Activated CD4-positive, alpha-beta memory T cell treated with anti-CD3 and anti-CD28 coated beads, Interleukin-2, amount 10 ng/mL, durations not matched to agents 7 days and 5 days (primary cell): ENCODE data around the gene DMD. TPM values are rescaled to one million over a fixed set of nuclear protein-coding genes. Genes with fewer than 3 reads are reported as not detected.

Experiments used
- CTCF ChIA-PET: fragments of 350-600 bp; sonication (Branson Sonifier 250); formaldehyde crosslinking; loops from one replicate; lab custom pipeline; 2021; ENCODE audit warnings: antibody characterized with exemption, inconsistent platforms; lab: Charles Lee
- POLR2A ChIA-PET: fragments of 350-600 bp; sonication (Branson Sonifier 250); formaldehyde crosslinking; loops from one replicate; lab custom pipeline; 2021; ENCODE audit warnings: antibody characterized with exemption; lab: Charles Lee
- DNase-seq: peaks from one replicate; pipeline ENCODE4 v3.0.0-alpha.2; 2020
- H3K27ac Mint-ChIP-seq: one replicate; pipeline ENCODE4 v1.8.0; 2021; ENCODE audit warnings: mild to moderate bottlenecking, mixed read lengths
- H3K27me3 Mint-ChIP-seq: one replicate; pipeline ENCODE4 v1.8.0; 2021; ENCODE audit warnings: mixed read lengths
- H3K36me3 Mint-ChIP-seq: one replicate; pipeline ENCODE4 v1.8.0; 2021; ENCODE audit warnings: low read depth, mixed read lengths
- H3K4me1 Mint-ChIP-seq: one replicate; pipeline ENCODE4 v1.8.0; 2021; ENCODE audit warnings: mixed read lengths
- H3K4me3 Mint-ChIP-seq: one replicate; pipeline ENCODE4 v1.8.0; 2021; ENCODE audit warnings: mild to moderate bottlenecking, mixed read lengths
- H3K9me3 Mint-ChIP-seq: one replicate; pipeline ENCODE4 v1.8.0; 2021; ENCODE audit warnings: mixed read lengths
- total RNA-seq, 2 experiments: library from RNA; stranded (reverse); gene quantifications; one replicate each; pipeline ENCODE4 v1.2.3, GENCODE V29; 2021

DMD gene
- total RNA-seq, 2 experiments from 2014 or later = 1.4 to 1.5 TPM

- H3K36me3 Mint-ChIP-seq = no peaks in the 10 kb centered on the region
- H3K9me3 Mint-ChIP-seq = no peaks in the 10 kb centered on the region
- H3K27me3 Mint-ChIP-seq = no peaks in the 10 kb centered on the region
- POLR2A ChIA-PET = no interaction called here
- H3K27ac Mint-ChIP-seq = no peak overlapping the region
- H3K4me1 Mint-ChIP-seq = no peaks in the 10 kb centered on the region
- no peak for DNase-seq
- CTCF ChIA-PET = no interaction called here
- H3K4me3 Mint-ChIP-seq = no peak overlapping the region
Measured at GRCh38 chrX:31551913-31552312, 1659.4 kb downstream of the DMD start.

GRCh38 chrX:31550158-31550557 is 1661.2 kb downstream of the DMD start:
- Mint-ChIP-seq H3K4me3 (no peak overlapping the region), H3K27me3 (no peaks in the 10 kb centered on the region), H3K9me3 (no peaks in the 10 kb centered on the region), H3K27ac (no peak overlapping the region), H3K4me1 (no peaks in the 10 kb centered on the region), H3K36me3 (no peaks in the 10 kb centered on the region)
- POLR2A ChIA-PET = no interaction called here
- DNase-seq = no peak
- CTCF ChIA-PET = no interaction called here

- POLR2A ChIA-PET = no interaction called here
- Mint-ChIP-seq H3K9me3 (no peaks in the 10 kb centered on the region), H3K27me3 (no peaks in the 10 kb centered on the region), H3K4me3 (no peak overlapping the region), H3K27ac (no peak overlapping the region), H3K36me3 (no peaks in the 10 kb centered on the region), H3K4me1 (no peaks in the 10 kb centered on the region)
- CTCF ChIA-PET = no interaction called here
- DNase-seq = no peak
Measured at GRCh38 chrX:31547816-31548215, 1663.5 kb downstream of the DMD start.

GRCh38 chrX:31547416-31547815 is 1663.9 kb downstream of the DMD start:
- Mint-ChIP-seq H3K27me3 (no peaks in the 10 kb centered on the region), H3K27ac (no peak overlapping the region), H3K4me1 (no peaks in the 10 kb centered on the region), H3K9me3 (no peaks in the 10 kb centered on the region), H3K4me3 (no peak overlapping the region), H3K36me3 (no peaks in the 10 kb centered on the region)
- ChIA-PET POLR2A (no interaction called here), CTCF (no interaction called here)
- DNase-seq = no peak

GRCh38 chrX:31546126-31546525 is 1665.2 kb downstream of the DMD start:
- H3K4me3 Mint-ChIP-seq = no peak overlapping the region
- H3K4me1 Mint-ChIP-seq = no peaks in the 10 kb centered on the region
- no peak for DNase-seq
- no peaks in the 10 kb centered on the region for H3K9me3 Mint-ChIP-seq
- no peaks in the 10 kb centered on the region for H3K27me3 Mint-ChIP-seq
- ChIA-PET CTCF (no interaction called here), POLR2A (no interaction called here)
- no peak overlapping the region for H3K27ac Mint-ChIP-seq
- H3K36me3 Mint-ChIP-seq = no peaks in the 10 kb centered on the region

GRCh38 chrX:31545726-31546125 is 1665.6 kb downstream of the DMD start:
- Mint-ChIP-seq H3K36me3 (no peaks in the 10 kb centered on the region), H3K27ac (no peak overlapping the region), H3K4me3 (no peak overlapping the region), H3K9me3 (no peaks in the 10 kb centered on the region), H3K27me3 (no peaks in the 10 kb centered on the region), H3K4me1 (no peaks in the 10 kb centered on the region)
- no peak for DNase-seq
- POLR2A ChIA-PET = no interaction called here
- CTCF ChIA-PET = no interaction called here

GRCh38 chrX:31545191-31545590 is 1666.2 kb downstream of the DMD start:
- DNase-seq = no peak
- Mint-ChIP-seq H3K9me3 (no peaks in the 10 kb centered on the region), H3K36me3 (no peaks in the 10 kb centered on the region), H3K4me1 (no peaks in the 10 kb centered on the region), H3K27ac (no peak overlapping the region), H3K4me3 (no peak overlapping the region), H3K27me3 (no peaks in the 10 kb centered on the region)
- POLR2A ChIA-PET = no interaction called here
- CTCF ChIA-PET = no interaction called here

GRCh38 chrX:31543634-31544033 is 1667.7 kb downstream of the DMD start:
- no peaks in the 10 kb centered on the region for H3K4me1 Mint-ChIP-seq
- ChIA-PET POLR2A (no interaction called here), CTCF (no interaction called here)
- no peak overlapping the region for H3K4me3 Mint-ChIP-seq
- DNase-seq = no peak
- H3K27me3 Mint-ChIP-seq = no peaks in the 10 kb centered on the region
- no peak overlapping the region for H3K27ac Mint-ChIP-seq
- no peaks in the 10 kb centered on the region for H3K36me3 Mint-ChIP-seq
- H3K9me3 Mint-ChIP-seq = no peaks in the 10 kb centered on the region

- Mint-ChIP-seq H3K4me3 (no peak overlapping the region), H3K36me3 (no peaks in the 10 kb centered on the region), H3K9me3 (no peaks in the 10 kb centered on the region), H3K27ac (no peak overlapping the region), H3K4me1 (no peaks in the 10 kb centered on the region), H3K27me3 (no peaks in the 10 kb centered on the region)
- ChIA-PET POLR2A (no interaction called here), CTCF (no interaction called here)
- DNase-seq = no peak
Measured at GRCh38 chrX:31542566-31542965, 1668.8 kb downstream of the DMD start.

- H3K9me3 Mint-ChIP-seq = no peaks in the 10 kb centered on the region
- DNase-seq = no peak
- no peak overlapping the region for H3K27ac Mint-ChIP-seq
- ChIA-PET POLR2A (no interaction called here), CTCF (no interaction called here)
- no peak overlapping the region for H3K4me3 Mint-ChIP-seq
- H3K4me1 Mint-ChIP-seq = no peaks in the 10 kb centered on the region
- no peaks in the 10 kb centered on the region for H3K36me3 Mint-ChIP-seq
- H3K27me3 Mint-ChIP-seq = no peaks in the 10 kb centered on the region
Measured at GRCh38 chrX:31540313-31540712, 1671.0 kb downstream of the DMD start.

- H3K36me3 Mint-ChIP-seq = no peaks in the 10 kb centered on the region
- no peak for DNase-seq
- H3K27ac Mint-ChIP-seq = no peak overlapping the region
- ChIA-PET CTCF (no interaction called here), POLR2A (no interaction called here)
- H3K4me3 Mint-ChIP-seq = no peak overlapping the region
- H3K27me3 Mint-ChIP-seq = no peaks in the 10 kb centered on the region
- H3K9me3 Mint-ChIP-seq = no peaks in the 10 kb centered on the region
- H3K4me1 Mint-ChIP-seq = no peaks in the 10 kb centered on the region
Measured at GRCh38 chrX:31527455-31528126, 1683.8 kb downstream of the DMD start.

GRCh38 chrX:31523884-31524536 is 1687.3 kb downstream of the DMD start:
- ChIA-PET CTCF (no interaction called here), POLR2A (no interaction called here)
- H3K9me3 Mint-ChIP-seq = no peaks in the 10 kb centered on the region
- no peak overlapping the region for H3K4me3 Mint-ChIP-seq
- no peak overlapping the region for H3K27ac Mint-ChIP-seq
- no peaks in the 10 kb centered on the region for H3K4me1 Mint-ChIP-seq
- DNase-seq = no peak
- no peaks in the 10 kb centered on the region for H3K27me3 Mint-ChIP-seq
- H3K36me3 Mint-ChIP-seq = no peaks in the 10 kb centered on the region

- Mint-ChIP-seq H3K9me3 (no peaks in the 10 kb centered on the region), H3K27ac (no peak overlapping the region), H3K4me1 (no peaks in the 10 kb centered on the region), H3K4me3 (no peak overlapping the region), H3K36me3 (no peaks in the 10 kb centered on the region), H3K27me3 (no peaks in the 10 kb centered on the region)
- POLR2A ChIA-PET = no interaction called here
- no peak for DNase-seq
- CTCF ChIA-PET = no interaction called here
Measured at GRCh38 chrX:31522760-31523159, 1688.6 kb downstream of the DMD start.

GRCh38 chrX:31521941-31522340 is 1689.4 kb downstream of the DMD start:
- H3K9me3 Mint-ChIP-seq = no peaks in the 10 kb centered on the region
- POLR2A ChIA-PET = no interaction called here

More at GRCh38 chrX:31521941-31522340, 1689.4 kb downstream of the DMD start:
- no peaks in the 10 kb centered on the region for H3K36me3 Mint-ChIP-seq
- CTCF ChIA-PET = no interaction called here
- H3K4me1 Mint-ChIP-seq = no peaks in the 10 kb centered on the region
- H3K27me3 Mint-ChIP-seq = no peaks in the 10 kb centered on the region
- H3K4me3 Mint-ChIP-seq = no peak overlapping the region
- no peak overlapping the region for H3K27ac Mint-ChIP-seq
- no peak for DNase-seq
